Colonic mucosa (tissue), 4 donors: Measurements from ENCODE around the gene SND1. TPM values are rescaled to one million over a fixed set of nuclear protein-coding genes. Genes with fewer than 3 reads are reported as not detected.

ENCODE experiments used
- DNase-seq: peaks from one replicate; pipeline ENCODE4 v3.0.0-alpha.2; 2020
- H3K27ac ChIP-seq: fragments of 200-600 bp; one replicate; pipeline ENCODE4 v1.8.0; 2021
- H3K27me3 ChIP-seq: fragments of 200-600 bp; one replicate; pipeline ENCODE4 v1.8.0; 2021
- H3K36me3 ChIP-seq: fragments of 200-600 bp; one replicate; pipeline ENCODE4 v1.8.0; 2021
- H3K4me1 ChIP-seq: fragments of 200-600 bp; one replicate; pipeline ENCODE4 v1.8.0; 2021; ENCODE audit warnings: mild to moderate bottlenecking
- H3K4me3 ChIP-seq: fragments of 200-600 bp; one replicate; pipeline ENCODE4 v1.8.0; 2021
- H3K9ac ChIP-seq, 2 donors: one replicate each; pipeline ENCODE4 v1.7.0; 2013; ENCODE audit warnings: control low read depth in 2 of 2, low read depth in 2 of 2, low read length in 2 of 2
- H3K9me3 ChIP-seq: fragments of 200-600 bp; one replicate; pipeline ENCODE4 v1.8.0; 2021
- CTCF ChIP-seq: fragments of 200-600 bp; IDR thresholded peaks from one replicate; pipeline ENCODE4 v1.8.0; 2022; ENCODE audit warnings: antibody characterized with exemption, mild to moderate bottlenecking
- intact Hi-C: fragments of 100-400 bp; cut with DNase I; formaldehyde crosslinking; loops from one replicate; pipeline ENCODE4 v1.14.1; 2022
- total RNA-seq, 2 donors: library from RNA; stranded (reverse); fragmentation: NEBNext Ultra II Directional in 1 of 2; extraction: Animal tissue kit (Norgen Biotek cat#: 25700) in 1 of 2; gene quantifications; one replicate each; pipeline ENCODE4 v1.2.1, GENCODE V29; 2021
- donor health status: healthy.
- donor health status: DM: no; HTN: no; CAD: no.
- donor health status: DM: no; HTN: no; CAD: no.

SND1 gene
- total RNA-seq, 2 donors from 2014 or later: 134 to 163 TPM

GRCh38 chr7:128065872-128066271 is 413.9 kb downstream of the SND1 start:
- H3K4me1 ChIP-seq: no peaks in the 10 kb centered on the region
- H3K36me3 ChIP-seq: no peaks in the 10 kb centered on the region
- peak; percentile 36 for DNase-seq
- no peaks in the 10 kb centered on the region for H3K9me3 ChIP-seq
- TF ChIP-seq CTCF: no peak
- intact Hi-C loops: no loop called here
- H3K27me3 ChIP-seq: no peaks in the 10 kb centered on the region
- no peak overlapping the region for H3K9ac ChIP-seq
- no peak overlapping the region for H3K27ac ChIP-seq
- no peak overlapping the region for H3K4me3 ChIP-seq

GRCh38 chr7:128066395-128066794 is 414.4 kb downstream of the SND1 start:
- no peaks in the 10 kb centered on the region for H3K36me3 ChIP-seq
- no peak overlapping the region for H3K4me3 ChIP-seq
- H3K9ac ChIP-seq: no peak overlapping the region
- TF ChIP-seq CTCF: no peak
- DNase-seq: no peak
- intact Hi-C loops: no loop called here
- no peaks in the 10 kb centered on the region for H3K9me3 ChIP-seq
- no peak overlapping the region for H3K27ac ChIP-seq
- no peaks in the 10 kb centered on the region for H3K4me1 ChIP-seq
- no peaks in the 10 kb centered on the region for H3K27me3 ChIP-seq

GRCh38 chr7:128066858-128067257 is 414.9 kb downstream of the SND1 start:
- Histone ChIP-seq H3K4me3 (no peak overlapping the region), H3K27me3 (no peaks in the 10 kb centered on the region), H3K27ac (no peak overlapping the region), H3K36me3 (no peaks in the 10 kb centered on the region), H3K4me1 (no peaks in the 10 kb centered on the region), H3K9ac (no peak overlapping the region), H3K9me3 (no peaks in the 10 kb centered on the region)
- no peak for TF ChIP-seq CTCF
- no peak for DNase-seq
- intact Hi-C loops: no loop called here

DNA sequence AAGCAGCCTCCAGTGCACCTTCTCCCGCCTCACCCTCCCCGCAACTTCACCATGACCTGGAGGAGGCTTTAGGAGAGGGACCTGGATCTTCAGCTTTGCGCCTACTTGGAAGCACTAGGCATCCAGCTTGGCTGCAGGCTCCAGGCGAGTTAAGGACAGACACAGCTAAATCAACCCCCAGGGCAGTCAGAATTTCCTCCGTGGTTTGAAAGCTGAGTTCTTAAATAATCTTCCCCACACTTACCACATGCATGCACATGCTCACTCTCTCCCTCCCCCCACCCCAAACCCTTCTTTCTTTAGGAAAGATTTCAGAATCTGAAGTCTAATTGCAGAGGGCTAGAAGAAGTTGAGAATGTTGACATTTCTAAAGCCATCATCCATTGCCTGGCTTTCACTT is 416.0 kb downstream of the SND1 start:
- Histone ChIP-seq H3K27me3 (no peaks in the 10 kb centered on the region), H3K27ac (no peak overlapping the region), H3K4me1 (no peaks in the 10 kb centered on the region), H3K9me3 (no peaks in the 10 kb centered on the region), H3K4me3 (no peak overlapping the region), H3K36me3 (no peaks in the 10 kb centered on the region), H3K9ac (no peak overlapping the region)
- no peak for TF ChIP-seq CTCF
- intact Hi-C loops: no loop called here
- no peak for DNase-seq

- Histone ChIP-seq H3K4me3 (no peak overlapping the region), H3K9ac (no peak overlapping the region), H3K36me3 (no peaks in the 10 kb centered on the region), H3K27me3 (no peaks in the 10 kb centered on the region), H3K27ac (no peak overlapping the region), H3K4me1 (no peaks in the 10 kb centered on the region), H3K9me3 (no peaks in the 10 kb centered on the region)
- no peak for DNase-seq
- intact Hi-C loops: no loop called here
- TF ChIP-seq CTCF: no peak
Measured at GRCh38 chr7:128068785-128069184, 416.8 kb downstream of the SND1 start.
